Gastroesophageal sphincter (tissue), 4 donors: ENCODE measurements around the gene AGBL1. TPM values are rescaled to one million over a fixed set of nuclear protein-coding genes. Genes with fewer than 3 reads are reported as not detected.

Experiments used
- ATAC-seq: fragments of 150-250 bp; one replicate; pipeline ENCODE4 v1.9.1; 2016; ENCODE audit warnings: mild to moderate bottlenecking, moderate library complexity
- H3K27ac ChIP-seq, 4 donors: fragments of 200-600 bp; sonication (generic) in 3 of 4; 1 replicate in 3 of 4; 2 replicates in 1 of 4; pipeline ENCODE4 v1.5.1; 2016 to 2019
- H3K27me3 ChIP-seq: fragments of 200-600 bp; sonication (generic); one replicate; pipeline ENCODE4 v1.5.1; 2019
- H3K36me3 ChIP-seq, 2 donors: fragments of 200-600 bp; sonication (generic); one replicate each; pipeline ENCODE4 v1.5.1; 2019; ENCODE audit warnings: control low read depth in 1 of 2
- H3K4me1 ChIP-seq, 3 donors: fragments of 200-600 bp; sonication (generic); 1 replicate in 2 of 3; 2 replicates in 1 of 3; pipeline ENCODE4 v1.5.1; 2016 to 2019; ENCODE audit warnings: control low read depth in 2 of 3
- H3K4me3 ChIP-seq, 2 donors: fragments of 200-600 bp; sonication (generic); one replicate each; pipeline ENCODE4 v1.5.1; 2019; ENCODE audit warnings: mild to moderate bottlenecking in 1 of 2, moderate library complexity in 1 of 2
- H3K9me3 ChIP-seq, 3 donors: fragments of 200-600 bp; sonication (generic); one replicate each; pipeline ENCODE4 v1.5.1; 2017 to 2019; ENCODE audit warnings: control low read depth in 2 of 3
- CTCF ChIP-seq, 4 experiments: fragments of 200-600 bp in 2 of 4; fragments of 450-650 bp in 2 of 4; sonication (generic) in 1 of 4; IDR thresholded peaks; one replicate each; pipeline ENCODE4 v1.5.1; 2017 to 2019; ENCODE audit warnings: antibody characterized with exemption in 4 of 4, mild to moderate bottlenecking in 2 of 4, moderate library complexity in 2 of 4
- EP300 ChIP-seq: sonication (generic); formaldehyde crosslinking; IDR thresholded peaks from one replicate; pipeline ENCODE4 v1.6.1; 2017; ENCODE audit warnings: antibody characterized with exemption, mild to moderate bottlenecking
- POLR2A ChIP-seq, 2 donors: fragments of 450-650 bp; IDR thresholded peaks; one replicate each; pipeline ENCODE4 v1.6.1; 2017; ENCODE audit warnings: antibody characterized with exemption in 2 of 2, mild to moderate bottlenecking in 2 of 2, moderate library complexity in 1 of 2
- POLR2AphosphoS5 ChIP-seq: sonication (generic); formaldehyde crosslinking; IDR thresholded peaks from one replicate; pipeline ENCODE4 v1.6.1; 2017; ENCODE audit warnings: antibody characterized with exemption
- WGBS, 2 donors: methylation state at CpG; one replicate each; pipeline ENCODE4 v1.1.5; 2018; ENCODE audit warnings: low coverage in 1 of 2; 5-methylcytosine and 5-hydroxymethylcytosine counted together
- total RNA-seq, 4 donors: library from RNA; depleted of rRNA; stranded (reverse); fragments of >200 nt; gene quantifications; one replicate each; pipeline ENCODE4 v1.1.0, GENCODE V29; 2016

Gene AGBL1
- total RNA-seq, 4 donors from 2014 or later: 0.12 to 0.13 TPM; not detected in 2

DNA sequence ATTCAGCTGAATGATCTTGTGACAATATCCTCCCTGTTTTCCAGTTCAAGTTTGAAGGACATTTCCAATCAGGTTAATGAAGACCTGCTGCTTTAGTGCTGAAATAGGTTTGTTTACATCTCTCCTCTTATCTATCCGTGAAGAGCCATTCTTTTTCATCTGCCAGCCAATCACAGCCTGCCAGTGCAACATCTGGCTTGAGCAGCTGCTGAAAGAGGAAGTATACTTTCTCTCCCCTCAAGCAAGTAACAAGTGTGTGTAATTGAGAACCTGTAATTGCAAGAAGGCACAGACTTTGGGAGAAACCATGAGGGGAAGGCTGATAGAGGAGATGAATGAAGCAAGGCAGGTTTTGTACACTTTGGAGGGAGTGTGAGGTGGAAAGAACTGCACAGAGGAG is 404.3 kb downstream of the AGBL1 start:
- TF ChIP-seq POLR2A (IDR thresholded peaks at IDR 0.05) (no peak), EP300 (no peak), POLR2AphosphoS5 (no peak), CTCF (IDR thresholded peaks at IDR 0.05) (no peak)
- H3K27ac ChIP-seq: no peak overlapping the region
- no peak for ATAC-seq
- H3K4me3 ChIP-seq: no peak overlapping the region
- 0% methylated on average over 1 of the region's 1 CpG for WGBS, 2 donors
- no peaks in the 10 kb centered on the region for H3K4me1 ChIP-seq
- H3K9me3 ChIP-seq: no peaks in the 10 kb centered on the region
- H3K27me3 ChIP-seq: no peaks in the 10 kb centered on the region
- no peaks in the 10 kb centered on the region for H3K36me3 ChIP-seq

DNA sequence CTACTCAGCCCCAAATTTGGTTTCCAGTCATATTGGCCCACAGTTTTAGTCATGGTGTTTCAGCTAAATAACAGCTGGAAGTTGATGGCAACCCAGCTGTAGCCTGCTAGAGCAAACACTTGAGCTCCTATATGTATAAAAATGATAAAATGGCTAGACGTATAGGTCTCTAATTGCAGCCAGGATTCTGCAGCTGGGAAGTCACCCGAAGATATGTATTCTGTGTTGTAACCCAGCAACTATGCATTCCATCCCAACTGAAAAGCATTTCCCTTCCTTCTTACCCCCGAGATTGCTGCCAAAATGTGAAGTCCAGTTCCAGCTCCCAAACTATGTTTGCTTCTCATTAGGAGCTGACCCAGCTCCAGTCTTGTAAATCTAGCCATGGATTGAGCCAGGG is 408.4 kb downstream of the AGBL1 start:
- H3K27me3 ChIP-seq: no peaks in the 10 kb centered on the region
- WGBS, 2 donors: 26 to 34% methylated on average over 3 of the region's 3 CpGs
- H3K4me3 ChIP-seq: no peak overlapping the region
- TF ChIP-seq POLR2AphosphoS5 (no peak), POLR2A (IDR thresholded peaks at IDR 0.05) (no peak), CTCF (IDR thresholded peaks at IDR 0.05) (no peak), EP300 (no peak)
- no peak for ATAC-seq
- no peak overlapping the region for H3K27ac ChIP-seq
- no peaks in the 10 kb centered on the region for H3K4me1 ChIP-seq
- no peaks in the 10 kb centered on the region for H3K36me3 ChIP-seq
- no peaks in the 10 kb centered on the region for H3K9me3 ChIP-seq

DNA sequence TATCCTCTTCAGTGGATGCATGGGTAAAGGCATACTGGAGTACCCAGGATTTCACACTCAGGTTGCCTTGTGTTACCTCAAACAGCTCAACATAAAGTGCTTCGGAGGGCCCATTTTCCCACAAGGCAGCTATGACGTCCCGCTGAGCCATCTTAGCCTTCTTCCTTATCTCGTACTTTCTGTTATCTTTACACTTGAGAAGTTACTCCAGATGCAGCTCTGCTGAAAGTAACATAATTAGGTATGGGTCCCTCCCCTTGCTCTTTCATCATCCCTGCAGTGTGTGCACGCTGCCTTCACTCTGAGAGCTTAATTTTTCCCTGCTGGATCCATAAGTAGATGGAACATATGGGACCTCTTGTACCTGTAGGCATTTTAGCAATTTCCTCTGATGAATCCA is 410.3 kb downstream of the AGBL1 start:
- H3K9me3 ChIP-seq: no peaks in the 10 kb centered on the region
- no peak for ATAC-seq
- H3K4me3 ChIP-seq: no peak overlapping the region
- 73 to 83% methylated on average over 4 to 5 of the region's 5 CpGs for WGBS, 2 donors
- H3K27me3 ChIP-seq: no peaks in the 10 kb centered on the region
- H3K4me1 ChIP-seq: no peaks in the 10 kb centered on the region
- no peaks in the 10 kb centered on the region for H3K36me3 ChIP-seq
- no peak for TF ChIP-seq POLR2A (IDR thresholded peaks at IDR 0.05)
- TF ChIP-seq EP300: no peak
- TF ChIP-seq POLR2AphosphoS5: no peak
- no peak for TF ChIP-seq CTCF (IDR thresholded peaks at IDR 0.05)
- no peak overlapping the region for H3K27ac ChIP-seq

DNA sequence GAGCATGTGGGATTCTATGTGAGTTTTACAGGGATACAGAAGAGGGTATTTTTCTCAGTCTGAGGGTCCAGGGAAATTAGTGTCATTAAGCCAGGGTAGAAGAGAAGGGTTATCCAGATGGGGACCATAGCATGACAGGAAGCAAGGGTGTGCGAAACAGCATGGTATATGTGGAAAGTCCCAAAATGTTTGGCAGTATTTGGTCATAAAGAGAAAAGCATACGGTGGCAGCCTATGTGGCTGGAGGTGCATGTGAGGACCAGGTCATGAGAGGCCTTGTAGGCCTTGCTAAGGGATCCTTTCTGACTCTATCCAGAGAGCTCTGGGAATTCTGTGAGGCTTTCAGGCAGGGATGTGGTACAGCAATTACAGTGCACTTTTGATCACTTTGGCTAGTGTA is 411.4 kb downstream of the AGBL1 start:
- WGBS, 2 donors: 86 to 95% methylated on average over 2 of the region's 2 CpGs
- no peak overlapping the region for H3K4me3 ChIP-seq

More for the DNA sequence above, 411.4 kb downstream of the AGBL1 start:
- TF ChIP-seq POLR2A (IDR thresholded peaks at IDR 0.05): no peak
- no peak for TF ChIP-seq CTCF (IDR thresholded peaks at IDR 0.05)
- no peak for TF ChIP-seq POLR2AphosphoS5
- TF ChIP-seq EP300: no peak
- Histone ChIP-seq H3K27ac (no peak overlapping the region), H3K27me3 (no peaks in the 10 kb centered on the region), H3K4me1 (no peaks in the 10 kb centered on the region), H3K36me3 (no peaks in the 10 kb centered on the region), H3K9me3 (no peaks in the 10 kb centered on the region)
- no peak for ATAC-seq
